H1 (cell line): ENCODE results near the gene BNC2. TPM values are rescaled to one million over a fixed set of nuclear protein-coding genes. Genes with fewer than 3 reads are reported as not detected.

ENCODE experiments used
- CTCF ChIA-PET: fragments of 300-600 bp; sonication (Branson Sonifier 250); formaldehyde crosslinking; loops from one replicate; lab custom pipeline; 2021; ENCODE audit not compliant: partially characterized antibody; lab: Charles Lee
- POLR2A ChIA-PET: fragments of 300-600 bp; sonication (Branson Sonifier 250); formaldehyde crosslinking; loops from one replicate; lab custom pipeline; 2021; ENCODE audit warnings: inconsistent platforms; ENCODE audit not compliant: partially characterized antibody; lab: Charles Lee
- DNase-seq, 2 experiments: peaks; one replicate each; pipeline versions ENCODE4 v3.0.0 to v3.0.0-alpha.2; 2010 to 2022; ENCODE audit warnings: low spot score in 2 of 2, low read depth in 1 of 2, mixed read lengths in 1 of 2
- FAIRE-seq: peaks from 2 replicates; lab custom pipeline; 2011; peaks lifted over from hg19 to GRCh38; lab: Jason Lieb, UNC
- H2AFZ ChIP-seq: 2 replicates; pipeline ENCODE4 v1.8.1; 2012; ENCODE audit warnings: low read length, inconsistent platforms
- H2AK5ac ChIP-seq: 2 replicates; pipeline ENCODE4 v1.6.1; 2013; ENCODE audit warnings: low read depth, low read length
- H2BK120ac ChIP-seq: replicated peaks from 2 replicates; pipeline ENCODE3; 2013; ENCODE audit warnings: low read depth, low read length, inconsistent platforms
- H2BK12ac ChIP-seq: 2 replicates; pipeline ENCODE4 v1.6.1; 2013; ENCODE audit warnings: low read depth, low read length
- H2BK15ac ChIP-seq: 2 replicates; pipeline ENCODE4 v1.6.1; 2013; ENCODE audit warnings: low read length
- H2BK20ac ChIP-seq: 2 replicates; pipeline ENCODE4 v1.6.1; 2013; ENCODE audit warnings: low read length
- H2BK5ac ChIP-seq: 2 replicates; pipeline ENCODE4 v1.6.1; 2013; ENCODE audit warnings: low read depth, low read length
- H3K14ac ChIP-seq: 2 replicates; pipeline ENCODE4 v1.6.1; 2013; ENCODE audit warnings: inconsistent platforms; ENCODE audit not compliant: insufficient read length
- H3K18ac ChIP-seq: 2 replicates; pipeline ENCODE4 v1.6.1; 2013; ENCODE audit warnings: low read length; ENCODE audit errors: extremely low read depth
- H3K23ac ChIP-seq: 2 replicates; pipeline ENCODE4 v1.6.1; 2013; ENCODE audit warnings: inconsistent platforms; ENCODE audit not compliant: insufficient read length
- H3K23me2 ChIP-seq: 2 replicates; pipeline ENCODE4 v1.6.1; 2013; ENCODE audit warnings: low read depth, low read length
- H3K27ac ChIP-seq: 2 replicates; pipeline ENCODE4 v1.6.1; 2011; ENCODE audit warnings: low read depth, low read length, inconsistent platforms
- H3K27me3 ChIP-seq, 4 experiments: replicated peaks in 1 of 4; 1 replicate in 1 of 4; 2 replicates in 3 of 4; pipeline versions ENCODE4 v1.6.1 to v1.8.1; 2011 to 2013; ENCODE audit warnings: low read length in 3 of 4, mild to moderate bottlenecking in 3 of 4, inconsistent platforms in 2 of 4, mixed read lengths in 2 of 4, moderate library complexity in 1 of 4; ENCODE audit not compliant: control insufficient read depth in 3 of 4, insufficient read depth in 3 of 4; ENCODE audit errors: extremely low read depth in 1 of 4
- H3K36me3 ChIP-seq, 4 experiments: 2 replicates each; pipeline versions ENCODE4 v1.6.1 to v1.8.1; 2011 to 2013; ENCODE audit warnings: mild to moderate bottlenecking in 4 of 4, low read length in 3 of 4, moderate library complexity in 2 of 4, control low read depth in 1 of 4, inconsistent platforms in 1 of 4; ENCODE audit not compliant: insufficient read depth in 4 of 4, control insufficient read depth in 2 of 4
- H3K4ac ChIP-seq: replicated peaks from 2 replicates; pipeline ENCODE3; 2013; ENCODE audit warnings: low read length, low read depth, mixed read lengths, inconsistent platforms; ENCODE audit not compliant: insufficient read length
- H3K4me1 ChIP-seq, 4 experiments: replicated peaks in 1 of 4; 1 replicate in 1 of 4; 2 replicates in 3 of 4; pipeline versions ENCODE4 v1.6.1 to v1.8.1; 2011 to 2013; ENCODE audit warnings: low read length in 3 of 4, inconsistent platforms in 2 of 4, mixed read lengths in 1 of 4; ENCODE audit not compliant: insufficient read depth in 4 of 4, control insufficient read depth in 3 of 4
- H3K4me2 ChIP-seq, 2 experiments: 2 replicates each; pipeline versions ENCODE4 v1.6.1 to v1.8.1; 2011 to 2013; ENCODE audit warnings: low read depth in 2 of 2, low read length in 2 of 2, control low read depth in 1 of 2, inconsistent platforms in 1 of 2, mild to moderate bottlenecking in 1 of 2; ENCODE audit not compliant: insufficient read depth in 1 of 2
- H3K4me3 ChIP-seq, 4 experiments: fragments of 200-600, 300-600 bp in 1 of 4; sonication (generic), shearing (Covaris generic), sonication (Bioruptor Twin) in 1 of 4; 2 replicates each; pipeline versions ENCODE4 v1.5.1 to v1.8.1; 2011 to 2016; ENCODE audit warnings: low read length in 4 of 4, low read depth in 3 of 4, control low read depth in 2 of 4, inconsistent platforms in 2 of 4, mild to moderate bottlenecking in 2 of 4, mixed read lengths in 1 of 4, moderate library complexity in 1 of 4; ENCODE audit not compliant: insufficient read depth in 2 of 4; ENCODE audit errors: extremely low read depth in 1 of 4
- H3K56ac ChIP-seq: replicated peaks from 2 replicates; pipeline ENCODE3; 2013; ENCODE audit warnings: low read depth, mild to moderate bottlenecking, mixed read lengths, low read length, inconsistent platforms; ENCODE audit not compliant: insufficient read length
- H3K79me1 ChIP-seq: 2 replicates; pipeline ENCODE4 v1.6.1; 2013; ENCODE audit warnings: low read depth, low read length, control low read depth
- H3K79me2 ChIP-seq, 2 experiments: 2 replicates each; pipeline versions ENCODE4 v1.6.1 to v1.8.1; 2012 to 2013; ENCODE audit warnings: low read length in 2 of 2, mild to moderate bottlenecking in 2 of 2, inconsistent platforms in 1 of 2; ENCODE audit not compliant: insufficient read depth in 2 of 2, control insufficient read depth in 1 of 2
- H3K9ac ChIP-seq, 4 experiments: replicated peaks in 1 of 4; 1 replicate in 1 of 4; 2 replicates in 3 of 4; pipeline versions ENCODE4 v1.6.1 to v1.8.1; 2011 to 2013; ENCODE audit warnings: low read depth in 3 of 4, low read length in 3 of 4, control low read depth in 2 of 4, mild to moderate bottlenecking in 2 of 4, moderate library complexity in 2 of 4, inconsistent platforms in 1 of 4; ENCODE audit errors: extremely low read depth in 1 of 4
- H3K9me3 ChIP-seq, 2 experiments: 2 replicates each; pipeline versions ENCODE4 v1.6.1 to v1.8.1; 2012 to 2013; ENCODE audit warnings: mild to moderate bottlenecking in 2 of 2, moderate library complexity in 2 of 2, control low read depth in 1 of 2, inconsistent platforms in 1 of 2, low read depth in 1 of 2, low read length in 1 of 2, mixed read lengths in 1 of 2; ENCODE audit not compliant: insufficient read depth in 2 of 2
- H4K20me1 ChIP-seq, 2 experiments: replicated peaks in 1 of 2; 2 replicates each; pipeline versions ENCODE3 to v1.8.1; 2011 to 2013; ENCODE audit warnings: inconsistent platforms in 2 of 2, low read length in 2 of 2, mild to moderate bottlenecking in 1 of 2; ENCODE audit not compliant: insufficient read depth in 2 of 2, control insufficient read depth in 1 of 2
- H4K5ac ChIP-seq: 2 replicates; pipeline ENCODE4 v1.6.1; 2013; ENCODE audit warnings: low read length, low read depth, mixed read lengths, inconsistent platforms; ENCODE audit not compliant: insufficient read length
- H4K8ac ChIP-seq: 2 replicates; pipeline ENCODE4 v1.8.0; 2013; ENCODE audit warnings: mild to moderate bottlenecking, moderate library complexity, low read length, inconsistent platforms; ENCODE audit not compliant: insufficient read depth; ENCODE audit errors: extremely low read depth
- H4K91ac ChIP-seq: replicated peaks from 2 replicates; pipeline ENCODE3; 2013; ENCODE audit warnings: low read length, mixed read lengths, inconsistent platforms; ENCODE audit not compliant: insufficient read length
- POLR2A ChIP-seq, 2 experiments: IDR thresholded peaks; 1 replicate in 1 of 2; 2 replicates in 1 of 2; pipeline ENCODE4 v1.6.1; 2011; ENCODE audit warnings: low read depth in 2 of 2, low read length in 2 of 2, mild to moderate bottlenecking in 2 of 2; ENCODE audit errors: control extremely low read depth in 1 of 2
- RAD21 ChIP-seq, 2 experiments: IDR thresholded peaks in 1 of 2; conservative IDR thresholded peaks in 1 of 2; 2 replicates each; pipeline ENCODE4 v1.6.1; 2011; ENCODE audit warnings: low read depth in 2 of 2, low read length in 2 of 2, improper control_type of control experiment in 1 of 2, inconsistent platforms in 1 of 2, mild to moderate bottlenecking in 1 of 2, moderate library complexity in 1 of 2
- RBBP5 ChIP-seq: IDR thresholded peaks from 2 replicates; pipeline ENCODE4 v1.7.1; 2012; ENCODE audit warnings: low read depth, mild to moderate bottlenecking, inconsistent platforms, low read length, moderate library complexity, borderline replicate concordance
- WGBS, 2 experiments: shearing (Covaris generic) in 1 of 2; methylation state at CpG; one replicate each; pipeline versions ENCODE4 v1.1.6 to v1.1.7; 2013 to 2015; ENCODE audit warnings: low lambda C conversion rate in 2 of 2, mixed read lengths in 2 of 2, inconsistent platforms in 1 of 2, low coverage in 1 of 2, missing lambda C conversion rate in 1 of 2; ENCODE audit not compliant: insufficient replicate concordance in 2 of 2, insufficient coverage in 1 of 2, insufficient read length in 1 of 2; ENCODE audit errors: extremely low coverage in 1 of 2, missing lambda C conversion rate in 1 of 2; 5-methylcytosine and 5-hydroxymethylcytosine counted together
- polyA plus RNA-seq, 7 experiments: library from polyadenylated mRNA; depleted of rRNA in 3 of 7; stranded (reverse) in 5 of 7; unstranded in 2 of 7; fragments of >200 nt in 5 of 7; fragments of 200-250 nt in 2 of 7; gene quantifications; 1 replicate in 5 of 7; 2 replicates in 1 of 7; 4 replicates in 1 of 7; pipeline versions ENCODE4 v1.2.1 to v1.2.3, GENCODE V29; 2011 to 2013; ENCODE audit warnings: missing spikeins in 2 of 7, mixed read lengths in 2 of 7
- total RNA-seq: library from RNA; stranded (reverse); fragmentation: NEBNext Ultra II Directional; extraction: Animal tissue kit (Norgen Biotek cat#: 25700); gene quantifications from 2 replicates; pipeline ENCODE4 v1.2.1, GENCODE V29; 2021

BNC2 gene
- total and polyA plus RNA-seq, 2 of the 8 experiments (the other 6 are each of a cell fraction or from before 2014, with no cell fraction given), result 16.0 to 26.8 TPM

DNA sequence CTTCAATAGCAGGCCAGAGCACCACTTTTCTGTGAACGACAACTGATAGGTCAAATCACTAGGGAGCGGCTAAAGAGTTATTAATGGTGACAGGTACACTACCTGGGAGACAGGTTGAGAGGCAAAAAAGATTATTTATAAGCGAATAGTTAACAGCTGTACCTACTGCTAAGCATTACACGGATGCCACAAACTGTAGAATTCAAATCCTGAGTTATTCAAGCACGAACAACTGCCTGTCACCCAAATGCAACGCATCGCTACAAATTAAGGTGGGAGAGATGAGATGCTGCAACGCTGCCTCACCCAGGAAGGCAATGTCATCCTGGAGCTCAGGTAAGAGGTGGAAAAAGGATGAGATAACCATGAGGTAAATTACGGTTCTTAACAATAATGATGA, 342.9 kb downstream of the BNC2 start:
- CTCF ChIA-PET, result no interaction called here
- WGBS, 2 experiments, result 94% methylated on average over 9 of the region's 9 CpGs; no CpG with 5 or more reads in 1 of the 2 experiments
- H3K4me2 ChIP-seq, result no peak overlapping the region

More for the DNA sequence above, 342.9 kb downstream of the BNC2 start:
- Histone ChIP-seq H4K91ac (no peak overlapping the region), H4K20me1 (no peaks in the 10 kb centered on the region), H4K8ac (no peak overlapping the region), H3K4me1 (peaks cover 0 to 7% (median 3%) of the 10 kb centered on the region in 4 experiments; a peak in 4 of 7 replicates), H2BK15ac (no peak overlapping the region), H3K79me2 (peaks cover 0 to 6% of the 10 kb centered on the region in 2 experiments; a peak in 2 of 4 replicates), H3K18ac (no peak overlapping the region), H2AK5ac (no peak overlapping the region), H3K14ac (no peak overlapping the region), H2BK12ac (no peak overlapping the region), H3K27me3 (no peaks in the 10 kb centered on the region), H3K9me3 (no peaks in the 10 kb centered on the region), H3K23ac (no peak overlapping the region), H4K5ac (no peak overlapping the region), H2BK5ac (no peak overlapping the region), H3K4me3 (no peak overlapping the region), H2BK120ac (no peak overlapping the region), H3K36me3 (no peaks in the 10 kb centered on the region), H3K79me1 (no peaks in the 10 kb centered on the region), H3K27ac (no peak overlapping the region), H3K9ac (no peak overlapping the region), H3K56ac (no peak overlapping the region), H2AFZ (no peak overlapping the region), H2BK20ac (no peak overlapping the region), H3K4ac (no peak overlapping the region), H3K23me2 (no peaks in the 10 kb centered on the region)
- TF ChIP-seq RBBP5 (no peak), RAD21 (IDR thresholded peaks at IDR 0.05 in 1 of 2, conservative IDR thresholded peaks at IDR 0.05 in 1 of 2; ENCODE audit: low read depth in 2 of 2, low read length in 2 of 2) (peak; percentile 12 to 17; a peak in 2 of 4 replicates), POLR2A (IDR thresholded peaks at IDR 0.05; ENCODE audit: control extremely low read depth in 1 of 2, low read depth in 2 of 2, low read length in 2 of 2) (no peak)
- no peak for FAIRE-seq
- DNase-seq, result no peak
- POLR2A ChIA-PET, result no interaction called here
